ENCODE data around the gene FAP. TPM values are rescaled to one million over a fixed set of nuclear protein-coding genes. Genes with fewer than 3 reads are reported as not detected.

The FAP gene
- total and polyA plus RNA-seq, 2 experiments from 2014 or later = 38.1 to 67.8 TPM

DNA sequence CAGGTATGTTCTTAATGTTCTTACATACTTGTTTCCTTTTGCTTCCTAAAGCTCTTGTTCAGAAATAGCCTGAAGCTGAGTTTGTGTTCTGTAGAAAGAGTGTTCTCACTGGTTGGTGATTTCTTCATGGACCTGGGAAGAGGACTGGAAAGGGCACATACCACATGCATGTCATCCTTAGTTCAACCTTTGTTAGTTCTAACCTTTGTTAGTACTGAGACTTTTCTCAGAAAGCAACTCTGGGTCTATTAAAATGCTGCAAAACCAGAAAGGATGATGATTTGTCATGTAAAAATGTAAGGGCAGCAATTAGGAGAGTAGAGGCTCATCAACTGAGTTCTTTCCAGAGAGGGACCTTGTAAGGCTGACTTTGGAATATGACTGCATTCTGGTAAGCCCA, 2.5 kb upstream of the FAP start:
- Histone ChIP-seq H3K4me1 (ENCODE audit: insufficient read depth) (peaks cover 16% of the 10 kb centered on the region), H3K79me2 (peaks cover 2% of the 10 kb centered on the region), H3K4me3 (no peak overlapping the region), H3K9me3 (ENCODE audit: low read depth) (no peaks in the 10 kb centered on the region), H4K20me1 (ENCODE audit: insufficient read depth, poor library complexity, severe bottlenecking) (no peaks in the 10 kb centered on the region), H3K27ac (peak overlapping the region; percentile 87), H3K36me3 (replicated peaks; ENCODE audit: insufficient read depth, low read depth) (no peaks in the 10 kb centered on the region), H3K4me2 (no peak overlapping the region), H3K27me3 (no peaks in the 10 kb centered on the region), H3K9me2 (replicated peaks; ENCODE audit: insufficient read depth) (no peaks in the 10 kb centered on the region), H2AFZ (no peak overlapping the region)
- peak; percentile 31 for DNase-seq (ENCODE audit: low spot score)
- TF ChIP-seq, protein P1, sequence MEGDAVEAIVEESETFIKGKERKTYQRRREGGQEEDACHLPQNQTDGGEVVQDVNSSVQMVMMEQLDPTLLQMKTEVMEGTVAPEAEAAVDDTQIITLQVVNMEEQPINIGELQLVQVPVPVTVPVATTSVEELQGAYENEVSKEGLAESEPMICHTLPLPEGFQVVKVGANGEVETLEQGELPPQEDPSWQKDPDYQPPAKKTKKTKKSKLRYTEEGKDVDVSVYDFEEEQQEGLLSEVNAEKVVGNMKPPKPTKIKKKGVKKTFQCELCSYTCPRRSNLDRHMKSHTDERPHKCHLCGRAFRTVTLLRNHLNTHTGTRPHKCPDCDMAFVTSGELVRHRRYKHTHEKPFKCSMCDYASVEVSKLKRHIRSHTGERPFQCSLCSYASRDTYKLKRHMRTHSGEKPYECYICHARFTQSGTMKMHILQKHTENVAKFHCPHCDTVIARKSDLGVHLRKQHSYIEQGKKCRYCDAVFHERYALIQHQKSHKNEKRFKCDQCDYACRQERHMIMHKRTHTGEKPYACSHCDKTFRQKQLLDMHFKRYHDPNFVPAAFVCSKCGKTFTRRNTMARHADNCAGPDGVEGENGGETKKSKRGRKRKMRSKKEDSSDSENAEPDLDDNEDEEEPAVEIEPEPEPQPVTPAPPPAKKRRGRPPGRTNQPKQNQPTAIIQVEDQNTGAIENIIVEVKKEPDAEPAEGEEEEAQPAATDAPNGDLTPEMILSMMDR (IDR thresholded peaks at IDR 0.05; ENCODE audit: poor library complexity) = no peak
- TF ChIP-seq EZH2phosphoT487 (IDR thresholded peaks at IDR 0.05; ENCODE audit: low read depth, severe bottlenecking, unreplicated experiment) = no peak
- no peak for TF ChIP-seq EZH2 (IDR thresholded peaks at IDR 0.05; ENCODE audit: borderline replicate concordance)

DNA sequence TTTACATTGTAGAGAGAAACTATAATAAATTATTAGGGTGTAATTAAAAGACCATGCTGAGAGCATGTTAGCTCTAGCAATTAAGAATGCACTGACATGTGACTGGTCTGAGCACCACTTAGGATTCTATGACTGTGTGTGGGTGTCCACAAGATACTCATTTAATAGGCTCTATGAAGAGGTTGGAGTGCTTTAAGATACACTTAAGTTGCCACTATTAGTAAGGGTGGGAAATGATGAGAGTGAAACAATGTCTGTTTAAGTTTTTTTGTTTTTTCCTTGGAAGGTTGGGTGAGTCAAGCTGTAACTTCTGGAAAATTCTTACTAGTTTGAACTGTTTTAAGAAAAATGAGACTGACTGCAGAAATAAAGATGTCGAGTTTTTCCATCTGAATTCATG, 1.8 kb upstream of the FAP start:
- Histone ChIP-seq H2AFZ (no peak overlapping the region), H3K9me3 (ENCODE audit: low read depth) (no peaks in the 10 kb centered on the region), H3K27ac (peak overlapping the region; percentile 87), H3K4me2 (peak overlapping the region; percentile 12), H3K4me1 (ENCODE audit: insufficient read depth) (peaks cover 16% of the 10 kb centered on the region), H3K4me3 (no peak overlapping the region), H3K79me2 (peaks cover 2% of the 10 kb centered on the region), H4K20me1 (ENCODE audit: insufficient read depth, poor library complexity, severe bottlenecking) (no peaks in the 10 kb centered on the region), H3K27me3 (no peaks in the 10 kb centered on the region), H3K9me2 (replicated peaks; ENCODE audit: insufficient read depth) (no peaks in the 10 kb centered on the region), H3K36me3 (replicated peaks; ENCODE audit: insufficient read depth, low read depth) (no peaks in the 10 kb centered on the region)
- TF ChIP-seq, protein P1 (IDR thresholded peaks at IDR 0.05; ENCODE audit: poor library complexity) = no peak
- WGBS (ENCODE audit: low lambda C conversion rate, missing lambda C conversion rate) = 97% methylated on average over 1 of the region's 1 CpG
- no peak for DNase-seq (ENCODE audit: low spot score)

- peak overlapping the region; percentile 87 for H3K27ac ChIP-seq
- H2AFZ ChIP-seq = no peak overlapping the region
- H3K4me1 ChIP-seq (ENCODE audit: insufficient read depth) = peaks cover 16% of the 10 kb centered on the region
- peak; percentile 64 for DNase-seq (ENCODE audit: low spot score)
- no peaks in the 10 kb centered on the region for H4K20me1 ChIP-seq (ENCODE audit: insufficient read depth, poor library complexity, severe bottlenecking)
- peaks cover 2% of the 10 kb centered on the region for H3K79me2 ChIP-seq
- no peak overlapping the region for H3K4me3 ChIP-seq
- H3K9me3 ChIP-seq (ENCODE audit: low read depth) = no peaks in the 10 kb centered on the region
- TF ChIP-seq, protein P1 (IDR thresholded peaks at IDR 0.05; ENCODE audit: poor library complexity) = no peak
- no peak for TF ChIP-seq EZH2 (IDR thresholded peaks at IDR 0.05; ENCODE audit: borderline replicate concordance)
- no peak for TF ChIP-seq EZH2phosphoT487 (IDR thresholded peaks at IDR 0.05; ENCODE audit: low read depth, severe bottlenecking, unreplicated experiment)
- no peaks in the 10 kb centered on the region for H3K9me2 ChIP-seq (replicated peaks; ENCODE audit: insufficient read depth)
- peak overlapping the region; percentile 66 for H3K4me2 ChIP-seq
- WGBS (ENCODE audit: low lambda C conversion rate, missing lambda C conversion rate) = 39% methylated on average over 2 of the region's 2 CpGs
- H3K36me3 ChIP-seq (replicated peaks; ENCODE audit: insufficient read depth, low read depth) = no peaks in the 10 kb centered on the region
- no peaks in the 10 kb centered on the region for H3K27me3 ChIP-seq
These were observed 1.3 kb upstream of the FAP start for GRCh38 chr2:162244541-162245031.

DNA sequence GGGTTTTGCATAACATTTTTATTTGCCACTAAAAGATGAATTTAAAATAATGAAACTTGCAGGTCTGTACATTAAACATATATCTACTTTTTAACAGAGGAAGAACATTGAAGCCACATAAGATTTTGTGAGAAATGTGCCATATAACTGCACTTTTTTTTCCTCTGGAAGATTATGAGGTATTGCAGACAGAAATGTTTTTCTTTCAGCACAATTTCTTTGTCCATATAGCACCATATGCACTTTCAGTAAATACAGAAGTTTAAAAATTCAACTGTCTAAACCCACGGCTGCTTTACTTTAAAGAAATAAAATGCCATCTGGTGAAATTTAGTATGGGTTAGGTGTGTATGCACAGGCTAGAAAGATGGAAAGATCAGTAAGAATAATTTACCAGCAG, 470 bp upstream of the FAP start:
- Histone ChIP-seq H4K20me1 (ENCODE audit: insufficient read depth, poor library complexity, severe bottlenecking) (no peaks in the 10 kb centered on the region), H3K4me1 (ENCODE audit: insufficient read depth) (peaks cover 16% of the 10 kb centered on the region), H3K9me2 (replicated peaks; ENCODE audit: insufficient read depth) (no peaks in the 10 kb centered on the region), H3K4me2 (peak overlapping the region; percentile 66), H3K27me3 (no peaks in the 10 kb centered on the region), H3K9me3 (ENCODE audit: low read depth) (no peaks in the 10 kb centered on the region), H3K79me2 (peaks cover 2% of the 10 kb centered on the region), H2AFZ (no peak overlapping the region), H3K36me3 (replicated peaks; ENCODE audit: insufficient read depth, low read depth) (no peaks in the 10 kb centered on the region), H3K4me3 (no peak overlapping the region), H3K27ac (peak overlapping the region; percentile 87)
- WGBS (ENCODE audit: low lambda C conversion rate, missing lambda C conversion rate) = 31% methylated on average over 1 of the region's 1 CpG
- TF ChIP-seq EZH2phosphoT487 (IDR thresholded peaks at IDR 0.05; ENCODE audit: low read depth, severe bottlenecking, unreplicated experiment) (no peak), EZH2 (IDR thresholded peaks at IDR 0.05; ENCODE audit: borderline replicate concordance) (no peak)
- TF ChIP-seq, protein P1 (IDR thresholded peaks at IDR 0.05; ENCODE audit: poor library complexity) = no peak
- DNase-seq (ENCODE audit: low spot score) = no peak

Measured in hepatocyte (in vitro differentiated cells).